ENCODE measurements around the gene PRUNE2. TPM values are rescaled to one million over a fixed set of nuclear protein-coding genes. Genes with fewer than 3 reads are reported as not detected.
"Not testable (repeated sequence)": the region's sequence is repeated elsewhere in the genome, so short reads cannot be mapped to it uniquely, and the experiment has no call there.

PRUNE2 gene
- total RNA-seq, 1 donor from 2014 or later: 1.3 TPM

DNA sequence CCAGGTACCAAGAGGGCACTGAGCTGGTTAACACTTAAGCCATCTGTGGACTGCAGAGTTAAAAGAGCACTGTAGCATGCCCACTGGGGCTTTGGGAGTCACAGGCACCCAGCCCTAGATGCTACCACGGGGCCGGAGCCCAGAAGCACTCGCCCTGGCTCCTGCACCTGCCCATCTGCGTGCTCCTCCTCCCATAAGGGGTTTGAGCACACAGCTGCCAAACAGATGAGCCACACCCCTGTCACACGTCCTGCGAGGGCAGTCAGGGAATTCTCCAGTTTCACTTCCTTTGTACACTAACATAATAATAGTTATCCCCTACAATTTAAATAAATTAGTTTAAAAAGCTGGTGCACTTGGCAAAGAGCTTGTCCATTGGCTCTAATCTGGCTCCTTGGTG is 146.2 kb downstream of the PRUNE2 start:
- ATAC-seq (ENCODE audit: poor library complexity) (no peak), DNase-seq (no peak)
- intact Hi-C loops (cut with DNase I): no loop called here

DNA sequence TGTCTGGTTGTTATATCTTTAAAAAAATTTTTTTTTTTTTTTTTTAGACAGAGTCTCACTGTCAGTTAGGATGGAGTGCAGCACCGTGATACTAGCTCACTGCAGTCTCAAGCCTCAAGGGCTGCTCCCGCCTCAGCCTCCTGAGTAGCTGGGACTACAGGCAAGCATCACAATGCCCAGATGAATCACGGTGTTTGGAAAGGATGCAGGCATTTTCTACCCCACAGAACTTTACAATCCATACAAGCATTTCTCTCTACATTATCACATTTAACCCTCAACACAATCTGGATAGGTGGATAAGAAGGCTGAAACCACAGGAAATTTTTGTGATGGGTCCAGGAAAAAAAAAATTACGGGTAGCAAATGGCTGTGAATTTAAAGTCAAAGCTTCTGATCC is 147.4 kb downstream of the PRUNE2 start:
- DNase-seq (no peak), ATAC-seq (ENCODE audit: poor library complexity) (no peak)
- intact Hi-C loops (cut with DNase I): no loop called here

DNA sequence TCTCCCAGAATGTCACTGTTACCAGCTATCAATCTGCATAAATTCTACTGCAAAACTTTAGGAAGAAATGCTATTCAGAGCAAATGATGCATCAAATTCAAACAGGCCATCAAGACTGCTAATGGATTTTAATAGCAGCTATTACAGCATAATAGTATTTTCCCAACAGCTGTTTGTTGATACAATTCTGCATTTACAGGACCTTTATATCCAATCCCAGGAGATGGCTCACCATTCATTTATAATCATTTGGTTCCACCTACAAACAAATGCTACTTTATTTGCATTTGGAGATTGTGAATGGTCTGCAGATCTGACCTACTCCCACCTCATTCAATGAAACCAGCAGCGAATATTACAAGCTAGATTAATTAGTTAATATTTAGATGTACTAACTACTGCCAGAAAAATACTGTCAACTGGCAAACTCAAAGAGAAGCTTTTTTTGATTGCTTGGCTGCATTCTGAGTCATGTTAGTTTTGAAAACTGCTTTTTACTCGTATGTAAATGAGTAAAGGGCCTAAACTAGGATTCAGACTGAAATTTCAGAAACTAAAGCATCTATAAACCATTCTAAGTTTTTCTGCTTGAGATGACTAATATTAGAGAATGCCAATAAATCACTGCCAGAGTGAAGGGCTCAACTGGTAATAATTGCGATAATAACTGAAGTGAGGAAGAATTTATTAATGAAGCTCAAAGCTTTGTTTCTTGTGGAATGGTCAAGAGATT is 148.8 kb downstream of the PRUNE2 start:
- no peak for ATAC-seq (ENCODE audit: poor library complexity)
- intact Hi-C loops (cut with DNase I): no loop called here
- no peak for DNase-seq

DNA sequence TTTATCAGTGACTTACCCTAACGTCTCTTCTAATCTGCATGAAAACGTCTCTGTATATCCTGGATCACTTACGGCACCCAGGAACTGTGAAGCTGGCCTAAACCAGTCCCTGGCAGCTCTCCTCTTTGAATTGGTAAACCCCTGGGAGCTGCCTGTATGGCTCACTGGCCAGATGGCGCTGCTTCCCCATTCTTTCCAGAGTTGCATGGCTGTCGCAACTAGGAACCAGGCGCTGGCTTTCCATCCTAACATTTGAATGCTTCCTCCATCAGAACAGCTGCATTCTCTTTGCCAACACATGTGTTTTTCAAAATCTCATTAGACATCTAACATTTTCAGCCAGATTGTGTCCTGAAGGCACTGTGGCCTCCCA is 149.7 kb downstream of the PRUNE2 start:
- intact Hi-C loops (cut with DNase I): no loop called here
- DNase-seq (peak; percentile 54), ATAC-seq (ENCODE audit: poor library complexity) (peak; percentile 53)

DNA sequence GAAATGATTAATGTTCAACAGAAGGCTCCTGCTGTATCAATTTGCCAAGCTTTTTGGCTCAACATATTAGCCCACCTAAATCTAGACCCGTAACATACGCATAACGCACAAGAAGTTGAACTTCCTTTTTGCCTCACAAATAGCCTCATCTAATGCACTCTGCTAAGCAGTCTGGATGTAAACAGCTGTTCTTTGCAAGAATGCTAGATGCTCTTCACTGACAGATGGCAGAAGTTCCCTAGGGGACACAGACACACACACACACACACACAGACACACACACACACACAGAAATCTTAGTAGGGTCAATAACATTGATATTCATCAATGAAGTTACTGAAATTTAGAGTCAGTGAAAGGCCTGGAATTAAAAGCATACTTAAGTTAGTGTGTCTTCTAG is 154.9 kb downstream of the PRUNE2 start:
- DNase-seq (no peak), ATAC-seq (ENCODE audit: poor library complexity) (no peak)
- intact Hi-C loops (cut with DNase I): no loop called here

DNA sequence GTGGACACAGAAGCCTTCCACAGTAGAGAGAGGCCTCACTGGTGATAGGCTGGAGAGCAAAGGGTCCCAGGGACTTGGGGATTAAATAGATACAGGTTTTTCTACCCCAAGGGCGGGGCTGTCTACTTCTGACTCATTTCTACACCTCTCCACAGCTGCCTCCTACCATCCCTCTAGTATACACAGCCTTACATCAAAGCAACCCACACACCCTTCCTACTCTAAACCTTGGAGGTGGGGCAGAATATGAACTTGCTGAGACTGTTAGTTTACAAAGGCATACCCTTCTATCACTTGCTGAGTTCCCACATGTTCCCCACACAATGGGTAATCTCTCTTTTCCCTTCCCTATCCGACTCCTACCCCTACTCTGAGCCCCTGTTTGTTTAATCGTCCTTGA is 161.6 kb downstream of the PRUNE2 start:
- no peak for DNase-seq
- intact Hi-C loops (cut with DNase I): no loop called here
- no peak for ATAC-seq (ENCODE audit: poor library complexity)

DNA sequence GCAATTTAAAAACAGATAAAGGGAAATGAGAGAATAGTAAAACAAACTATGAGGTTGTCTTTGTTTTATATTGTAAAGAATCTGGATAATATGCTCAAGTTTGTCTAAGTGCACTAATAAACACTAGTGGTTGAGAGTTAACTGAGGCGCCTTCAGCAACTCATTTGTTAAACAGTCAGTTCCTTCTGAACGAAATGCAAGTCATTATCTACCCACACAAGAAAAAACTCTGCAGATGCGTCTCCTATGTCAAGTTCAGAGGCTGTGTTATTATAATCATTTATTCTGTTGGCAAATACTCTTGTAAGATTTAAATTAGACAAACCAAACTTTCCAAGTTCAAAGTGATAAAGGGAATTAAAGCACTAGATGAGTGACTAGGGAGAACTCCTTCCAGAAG is 162.0 kb downstream of the PRUNE2 start:
- intact Hi-C loops (cut with DNase I): no loop called here
- DNase-seq: no peak
- ATAC-seq (ENCODE audit: poor library complexity): no peak

DNA sequence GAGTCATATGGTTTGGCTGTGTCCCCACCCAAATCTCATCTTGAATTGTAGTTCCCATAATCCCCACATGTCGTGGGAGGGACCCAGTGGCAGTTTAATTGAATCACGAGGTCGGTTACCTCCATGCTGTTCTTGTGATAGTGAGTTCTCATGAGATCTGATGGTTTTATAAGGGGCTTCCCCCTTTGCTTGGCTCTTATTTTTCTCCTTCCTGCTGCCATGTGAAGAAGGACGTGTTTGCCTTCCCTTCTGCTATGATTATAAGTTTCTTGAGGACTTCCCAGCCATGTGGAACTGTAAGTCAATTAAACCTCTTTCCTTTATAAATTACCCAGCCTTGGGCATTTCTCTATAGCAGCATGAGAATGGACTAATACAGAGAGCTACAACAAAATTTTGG is 163.0 kb downstream of the PRUNE2 start:
- intact Hi-C loops (cut with DNase I); DNase-seq; ATAC-seq (ENCODE audit: poor library complexity): not testable (repeated sequence)

DNA sequence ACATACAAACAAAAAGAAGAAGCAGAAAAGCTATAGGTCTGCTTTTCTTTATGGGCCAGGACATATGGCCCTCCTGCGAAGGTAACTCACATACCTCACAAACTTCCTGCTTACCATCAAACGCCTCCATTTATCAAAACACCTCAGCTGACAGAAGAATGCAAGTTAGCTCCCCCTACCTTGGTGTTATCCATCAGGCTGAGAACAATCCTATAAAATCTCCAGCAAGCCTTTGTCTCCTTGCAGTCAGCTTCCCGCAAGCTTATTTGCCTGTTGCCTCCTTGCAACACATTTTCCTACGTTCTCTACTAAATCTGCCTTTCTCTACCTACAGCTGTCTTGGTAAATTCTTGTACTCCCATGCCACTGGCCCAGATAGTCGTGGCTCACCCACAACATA is 164.4 kb downstream of the PRUNE2 start:
- intact Hi-C loops (cut with DNase I): no loop called here
- ATAC-seq (ENCODE audit: poor library complexity) (no peak), DNase-seq (no peak)

DNA sequence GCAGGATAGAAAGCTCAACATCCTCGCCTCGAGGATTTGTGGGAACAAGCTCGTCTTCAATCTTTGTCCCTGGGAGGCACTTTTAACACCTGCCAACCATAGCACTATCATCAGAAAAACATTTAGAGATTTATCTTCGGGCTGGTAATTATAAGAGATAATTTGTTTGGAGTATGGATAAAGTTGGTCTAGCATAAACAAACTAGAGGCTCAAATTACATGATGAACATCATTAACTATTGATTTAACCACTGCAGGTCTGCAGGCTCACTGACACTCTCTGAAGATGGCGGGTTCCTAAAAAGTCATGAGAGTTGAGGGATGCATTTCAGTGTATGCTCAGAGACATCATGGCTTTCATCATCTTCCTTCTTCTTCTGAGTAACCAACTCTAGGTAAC is 167.5 kb downstream of the PRUNE2 start:
- intact Hi-C loops (cut with DNase I): no loop called here
- ATAC-seq (ENCODE audit: poor library complexity) (no peak), DNase-seq (no peak)

DNA sequence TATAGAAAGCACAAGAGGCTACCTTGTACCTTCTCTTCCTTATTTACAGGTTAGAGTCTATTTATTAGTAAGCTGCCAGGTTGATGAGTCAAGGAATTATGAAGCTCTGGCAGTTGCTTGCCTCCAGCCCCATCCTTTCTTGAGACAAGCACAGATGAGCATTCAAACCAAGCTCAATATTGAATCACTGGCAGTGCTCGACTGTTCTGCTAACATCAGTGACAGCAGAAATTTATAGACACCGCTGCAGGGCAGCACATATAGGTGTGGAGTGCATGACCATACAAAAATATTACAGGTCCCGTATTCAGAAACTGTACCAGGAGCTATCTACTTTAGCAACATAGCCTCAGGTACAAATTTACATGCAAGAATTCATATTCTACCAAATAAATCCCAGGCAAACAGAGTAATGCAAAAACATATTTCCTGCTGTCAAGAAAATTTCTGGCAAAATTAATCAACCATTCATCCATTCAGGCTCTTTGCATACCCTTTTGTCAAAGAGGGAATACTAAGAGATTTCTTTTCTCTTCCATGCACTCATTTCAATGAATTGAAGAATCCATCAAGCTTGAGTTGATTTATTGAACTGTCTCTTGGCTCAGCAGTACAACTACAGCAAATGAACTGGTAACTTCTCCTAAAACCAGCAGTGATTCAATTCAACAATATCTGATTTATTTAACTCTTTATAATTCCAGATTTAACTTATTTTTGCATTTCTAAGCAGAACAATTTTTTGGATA is 168.6 kb downstream of the PRUNE2 start:
- no peak for ATAC-seq (ENCODE audit: poor library complexity)
- intact Hi-C loops (cut with DNase I): no loop called here
- DNase-seq: no peak

DNA sequence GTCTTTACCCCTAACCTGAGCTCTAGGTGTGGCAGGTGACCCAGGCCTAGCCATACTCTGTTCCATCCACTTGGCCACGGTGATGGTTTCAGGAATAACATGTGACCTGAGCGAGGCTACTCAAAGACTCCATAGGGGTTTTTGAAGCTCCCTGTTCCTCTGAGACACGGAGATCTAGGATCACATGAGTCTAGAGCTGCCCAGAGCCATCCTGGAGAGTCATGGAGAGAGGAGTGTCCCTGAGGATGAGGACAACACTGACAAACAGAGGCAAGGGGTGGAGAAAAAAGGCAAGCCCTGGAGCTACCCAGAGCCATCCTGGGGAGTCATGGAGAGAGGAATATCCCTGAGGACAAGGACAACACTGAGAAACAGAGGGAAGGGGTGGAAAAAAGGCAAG is 171.2 kb downstream of the PRUNE2 start:
- DNase-seq (no peak), ATAC-seq (ENCODE audit: poor library complexity) (no peak)
- intact Hi-C loops (cut with DNase I): no loop called here

DNA sequence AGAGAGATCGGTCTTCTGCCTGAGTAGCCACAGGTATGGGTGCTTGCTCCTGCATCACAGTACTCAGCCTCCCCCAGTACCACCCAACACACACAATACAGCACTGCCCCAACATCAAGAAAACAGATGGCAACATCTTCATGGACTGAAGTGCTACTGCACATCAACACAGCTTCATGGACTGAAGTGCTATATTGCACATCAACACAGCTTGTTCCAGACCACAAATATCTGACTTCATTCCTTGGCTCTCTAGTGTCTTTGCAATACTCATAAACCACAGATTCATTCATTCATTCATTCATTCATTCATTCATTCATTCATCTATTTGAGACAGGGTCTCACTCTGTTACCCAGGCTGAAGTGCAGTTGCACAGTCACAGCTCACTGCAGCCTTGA is 172.8 kb downstream of the PRUNE2 start:
- ATAC-seq (ENCODE audit: poor library complexity) (no peak), DNase-seq (no peak)
- intact Hi-C loops (cut with DNase I): no loop called here

DNA sequence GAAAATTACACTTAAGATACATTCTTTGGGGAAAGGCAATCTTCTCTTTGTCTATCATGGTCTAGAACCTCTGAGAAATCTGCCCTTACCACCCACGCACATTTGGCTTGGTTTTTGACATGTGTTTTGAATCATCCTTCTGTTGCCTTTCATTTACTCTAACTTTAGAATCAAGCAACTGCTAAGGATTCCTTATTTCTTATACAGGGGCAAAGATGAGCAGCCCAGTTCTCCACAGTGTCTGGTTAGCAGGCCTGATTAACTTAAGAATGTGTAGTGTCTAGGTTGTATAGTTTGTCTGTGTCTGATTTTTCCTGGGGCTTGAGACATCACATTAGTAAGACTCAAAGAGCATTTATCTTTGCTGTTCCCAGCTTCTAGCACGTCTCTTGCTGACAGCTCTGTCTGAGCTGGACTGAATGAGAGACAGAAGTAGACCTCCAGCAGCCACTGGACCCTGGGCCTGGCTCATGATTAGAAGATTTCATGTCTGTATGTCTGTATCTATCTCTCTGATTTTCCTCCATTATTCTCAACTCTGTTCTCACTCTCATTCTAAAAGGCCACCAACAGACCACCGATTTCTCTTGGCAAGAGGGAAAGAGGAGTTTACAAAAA is 173.5 kb downstream of the PRUNE2 start:
- DNase-seq: no peak
- no peak for ATAC-seq (ENCODE audit: poor library complexity)
- intact Hi-C loops (cut with DNase I): no loop called here

DNA sequence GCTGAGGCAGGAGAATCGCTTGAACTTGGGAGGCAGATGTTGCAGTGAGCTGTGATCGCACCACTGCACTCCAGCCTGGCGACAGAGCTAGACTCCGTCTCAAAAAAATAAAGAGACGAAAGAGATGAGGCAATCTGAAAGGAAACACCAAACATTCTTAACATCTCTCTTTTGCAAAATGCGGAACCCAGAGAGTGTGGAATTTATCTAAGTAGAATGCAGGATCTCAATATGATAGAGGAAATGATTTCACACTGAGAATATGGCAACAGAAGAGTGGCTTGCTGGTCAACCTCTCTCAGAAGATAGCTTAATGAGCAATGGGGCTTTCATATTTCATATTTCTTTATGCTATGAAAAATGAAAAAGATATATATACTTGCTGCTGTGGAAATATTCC is 175.1 kb downstream of the PRUNE2 start:
- intact Hi-C loops (cut with DNase I): no loop called here
- DNase-seq (no peak), ATAC-seq (ENCODE audit: poor library complexity) (no peak)

DNA sequence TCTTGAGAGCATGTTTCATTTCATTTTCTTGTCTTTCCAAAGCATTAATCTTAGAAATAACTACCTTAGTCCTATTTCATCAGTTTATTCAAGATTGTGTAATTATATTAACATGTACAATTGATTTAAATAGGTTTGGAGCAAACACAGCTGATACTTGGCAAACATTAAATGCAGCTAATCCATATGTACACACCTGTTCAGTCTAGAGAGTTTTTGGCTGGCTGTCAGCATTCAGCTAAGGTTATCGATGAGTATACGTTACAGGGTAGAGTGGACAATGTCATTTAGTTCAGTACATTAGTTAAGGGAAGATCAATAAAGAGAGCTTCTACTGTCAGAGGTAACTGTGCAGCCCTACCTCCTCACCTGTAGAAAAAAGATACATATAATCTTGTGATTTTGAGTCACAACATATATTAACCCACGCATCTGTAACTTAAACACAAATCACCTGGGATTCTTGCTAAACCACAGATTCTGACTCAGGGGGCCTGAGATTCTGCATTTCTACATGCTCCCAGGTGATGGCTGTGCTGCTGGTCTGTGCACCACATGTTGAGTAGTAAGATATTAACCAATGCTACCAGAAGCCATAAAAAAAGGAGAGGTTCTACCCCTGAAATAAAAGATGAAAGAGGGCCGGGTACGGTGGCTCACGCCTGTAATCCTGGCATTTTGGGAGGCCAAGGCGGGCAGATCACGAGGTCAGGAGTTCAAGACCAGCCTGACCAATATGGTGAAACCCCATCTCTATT is 175.8 kb downstream of the PRUNE2 start:
- intact Hi-C loops (cut with DNase I): no loop called here
- ATAC-seq (ENCODE audit: poor library complexity) (no peak), DNase-seq (no peak)

DNA sequence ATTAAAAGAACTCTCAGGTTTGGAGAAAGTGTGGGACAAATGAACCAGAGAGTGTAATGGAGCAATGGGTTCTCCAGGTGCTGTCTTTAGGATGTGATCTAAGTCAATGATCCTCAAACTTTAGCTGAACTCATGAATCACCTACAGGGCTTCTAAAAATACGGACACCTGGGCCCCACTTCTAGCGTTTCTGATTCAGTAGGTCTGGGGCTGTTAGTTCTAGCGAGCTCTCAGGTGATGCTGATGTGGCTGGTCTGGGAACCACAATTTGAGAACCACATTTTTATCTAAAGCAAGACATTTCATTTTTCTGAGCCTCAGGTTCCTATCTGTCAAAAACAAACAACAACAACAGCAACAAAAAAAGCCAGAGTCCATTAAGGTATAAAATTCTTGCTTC is 176.8 kb downstream of the PRUNE2 start:
- ATAC-seq (ENCODE audit: poor library complexity): no peak
- DNase-seq: no peak
- intact Hi-C loops (cut with DNase I): no loop called here

DNA sequence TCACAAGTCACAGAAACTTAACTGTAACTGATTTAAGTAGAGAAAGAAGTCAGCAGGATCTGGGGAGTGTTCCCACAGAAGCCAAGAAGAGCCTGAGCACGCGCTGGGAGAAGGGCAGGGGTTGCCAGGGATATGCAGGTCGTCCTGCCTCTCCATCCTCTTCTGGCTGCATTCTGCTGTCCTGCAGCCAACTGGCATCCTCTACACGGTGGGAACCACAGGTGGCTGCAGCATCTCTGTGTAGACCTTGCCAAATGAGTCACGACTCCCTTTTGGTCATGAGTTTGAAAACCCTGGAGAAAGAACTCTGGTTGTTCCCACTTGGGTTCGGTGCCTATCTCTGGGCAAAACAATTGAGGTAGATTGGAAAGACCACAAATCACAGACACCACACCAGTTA is 180.0 kb downstream of the PRUNE2 start:
- DNase-seq (no peak), ATAC-seq (ENCODE audit: poor library complexity) (no peak)
- intact Hi-C loops (cut with DNase I): no loop called here

DNA sequence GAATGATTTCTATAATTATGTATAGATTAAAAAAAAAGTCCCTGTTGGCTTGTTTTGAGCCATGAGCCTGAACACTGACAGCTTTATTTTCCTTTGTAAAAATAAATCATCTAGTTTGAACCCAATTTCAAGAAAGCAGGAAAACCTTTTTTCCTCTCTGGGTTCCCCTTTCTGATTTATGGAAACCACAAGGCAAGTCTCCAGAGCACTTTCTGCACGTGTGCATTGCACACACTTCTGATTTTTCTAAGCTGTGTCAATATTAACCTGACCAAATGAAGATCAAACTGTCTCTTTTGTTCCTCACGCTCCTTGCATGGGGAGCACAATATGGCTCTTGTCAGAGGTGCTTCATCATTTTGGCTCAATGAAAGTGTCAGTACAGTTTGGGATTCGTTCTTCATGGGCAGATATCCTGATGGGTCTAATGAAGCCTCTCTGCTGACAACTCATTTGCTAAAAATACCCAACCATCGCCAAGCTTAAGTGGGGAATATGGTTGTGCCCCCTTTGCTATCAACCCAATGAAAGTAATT is 180.8 kb downstream of the PRUNE2 start:
- DNase-seq (no peak), ATAC-seq (ENCODE audit: poor library complexity) (no peak)
- intact Hi-C loops (cut with DNase I): no loop called here

Data from Right ventricle myocardium superior (tissue), 1 donor.